Mammary microvascular endothelial cell (primary cell): ENCODE results near the gene PHETA2. TPM values are rescaled to one million over a fixed set of nuclear protein-coding genes. Genes with fewer than 3 reads are reported as not detected.

Experiments
- total RNA-seq: library from RNA; depleted of rRNA; stranded (reverse); fragments of >200 nt; gene quantifications from 2 replicates; pipeline ENCODE4 v1.2.3, GENCODE V29; 2015

PHETA2 gene
- total RNA-seq, result 12.5 and 14.0 TPM in 2 replicates

GRCh38 chr22:42074132-42074811, at the start of gene PHETA2:
PHETA2 (plus strand) TSS chr22:42074248; CDS start chr22:42077294, 3,046 bp downstream.

GRCh38 chr22:42070517-42071422, 3.3 kb upstream of the PHETA2 start, which contains the start of gene NAGA:
NAGA (minus strand) TSS chr22:42070812; CDS start chr22:42070297, 515 bp downstream.

GRCh38 chr22:42079319-42080251, 5.5 kb downstream of the PHETA2 start, which contains the start of gene SMDT1:
SMDT1 (plus strand) TSS chr22:42079700; CDS start chr22:42079769, 69 bp downstream.

GRCh38 chr22:42090596-42091454, 16.8 kb downstream of the PHETA2 start, which contains the start of gene NDUFA6:
NDUFA6 (minus strand) TSS chr22:42090772; CDS start chr22:42090744, 28 bp downstream.

Other genes with a start within 250 kb of the PHETA2 start
- 59.4 and 60.4 TPM in 2 replicates for gene SREBF2, start 241.1 kb upstream of the PHETA2 start, total RNA-seq
- gene SHISA8, start 159.2 kb upstream of the PHETA2 start, total RNA-seq, result not detected in 2 replicates
- 0.15 and 0.20 TPM in 2 replicates for gene TNFRSF13C, start 147.4 kb upstream of the PHETA2 start, total RNA-seq
- gene CENPM, start 127.1 kb upstream of the PHETA2 start, total RNA-seq, result 33.7 and 41.1 TPM in 2 replicates
- gene SEPTIN3, start 104.8 kb upstream of the PHETA2 start, total RNA-seq, result not detected in 2 replicates
- gene WBP2NL, start 75.5 kb upstream of the PHETA2 start, total RNA-seq, result 0.07 TPM in 1 of 2 replicates, not detected in the other
- gene NAGA, start 3.4 kb upstream of the PHETA2 start, total RNA-seq, result 57.2 and 64.5 TPM in 2 replicates
- gene SMDT1, start 5.5 kb downstream of the PHETA2 start, total RNA-seq, result 2.3 and 4.3 TPM in 2 replicates
- gene NDUFA6, start 16.5 kb downstream of the PHETA2 start, total RNA-seq, result 75.2 and 91.4 TPM in 2 replicates
- not detected in 2 replicates for gene CYP2D6, start 56.6 kb downstream of the PHETA2 start, total RNA-seq
- gene TCF20, start 196.4 kb downstream of the PHETA2 start, total RNA-seq, result 19.9 and 21.1 TPM in 2 replicates